HepG2 (cell line): ENCODE data around the gene ARHGAP25. TPM values are rescaled to one million over a fixed set of nuclear protein-coding genes. Genes with fewer than 3 reads are reported as not detected.

Experiments used
- ATAC-seq: fragments of 200-7000 bp; cut with Tn5 transposase; 3 replicates; pipeline ENCODE4 v1.9.1; 2020; ENCODE audit warnings: mild to moderate bottlenecking, moderate library complexity
- BruUV-seq: library from RNA; stranded (reverse); fragments of 400-500 nt; replicated peaks from 2 replicates; lab custom pipeline; 2021; lab: Mats Ljungman, UMichigan
- CTCF ChIA-PET: fragments of 300-600 bp; formaldehyde crosslinking; extraction: SDS; loops from one replicate; lab custom pipeline; 2021; ENCODE audit warnings: low total read pairs, inconsistent platforms, low intra/inter-chr PET ratio; lab: Yijun Ruan, JAX
- POLR2A ChIA-PET: fragments of 350-600 bp; sonication (Branson Sonifier 250); formaldehyde crosslinking; loops from one replicate; lab custom pipeline; 2020; ENCODE audit warnings: antibody characterized with exemption, inconsistent platforms; lab: Yijun Ruan, JAX
- DNase-seq: peaks from one replicate; pipeline ENCODE4 v3.0.0-alpha.2; 2015; ENCODE audit warnings: low spot score
- FAIRE-seq: peaks from 3 replicates; lab custom pipeline; 2011; peaks lifted over from hg19 to GRCh38; lab: Jason Lieb, UNC
- H2AFZ ChIP-seq: one replicate; pipeline ENCODE4 v1.6.1; 2011; ENCODE audit warnings: low read length, inconsistent platforms
- H3K27ac ChIP-seq: fragments of 300-600 bp; 3 replicates; pipeline ENCODE4 v1.8.0; 2011; ENCODE audit warnings: mixed run types, mild to moderate bottlenecking, mixed read lengths, low read length, inconsistent platforms; ENCODE audit not compliant: insufficient read depth; ENCODE audit errors: extremely low read length
- H3K27me3 ChIP-seq, 2 experiments: fragments of 200-600 bp in 1 of 2; 2 replicates in 1 of 2; 3 replicates in 1 of 2; pipeline versions ENCODE4 v1.6.0 to v1.8.0; 2011; ENCODE audit warnings: low read length in 2 of 2, mild to moderate bottlenecking in 2 of 2, moderate library complexity in 2 of 2, inconsistent platforms in 1 of 2; ENCODE audit not compliant: insufficient read depth in 2 of 2, control insufficient read depth in 1 of 2
- H3K36me3 ChIP-seq, 2 experiments: fragments of 200-600 bp in 1 of 2; replicated peaks in 1 of 2; 2 replicates in 1 of 2; 3 replicates in 1 of 2; pipeline versions ENCODE4 v1.5.1 to v1.8.0; 2011; ENCODE audit warnings: low read length in 2 of 2, inconsistent platforms in 1 of 2; ENCODE audit not compliant: insufficient read depth in 2 of 2, control insufficient read depth in 1 of 2
- H3K4me1 ChIP-seq: 2 replicates; pipeline ENCODE4 v1.5.1; 2012; ENCODE audit warnings: low read length, inconsistent platforms; ENCODE audit not compliant: insufficient read depth
- H3K4me2 ChIP-seq: 2 replicates; pipeline ENCODE4 v1.6.0; 2011; ENCODE audit warnings: low read depth, low read length, inconsistent platforms
- H3K4me3 ChIP-seq, 3 experiments: fragments of 200-600 bp in 1 of 3; sonication (generic), shearing (Covaris generic) in 1 of 3; replicated peaks in 1 of 3; 2 replicates each; pipeline ENCODE4 v1.5.1; 2011 to 2016; ENCODE audit warnings: low read length in 3 of 3, inconsistent platforms in 2 of 3, low read depth in 2 of 3, mild to moderate bottlenecking in 2 of 3, control low read depth in 1 of 3, mixed read lengths in 1 of 3; ENCODE audit not compliant: insufficient read depth in 1 of 3
- H3K79me2 ChIP-seq: one replicate; pipeline ENCODE4 v1.6.1; 2011; ENCODE audit warnings: low read length, inconsistent platforms; ENCODE audit not compliant: insufficient read depth
- H3K9ac ChIP-seq: 2 replicates; pipeline ENCODE4 v1.6.0; 2011; ENCODE audit warnings: mild to moderate bottlenecking, low read depth, low read length, inconsistent platforms; ENCODE audit not compliant: insufficient read depth
- H3K9me3 ChIP-seq: 2 replicates; pipeline ENCODE4 v1.5.1; 2012; ENCODE audit warnings: mild to moderate bottlenecking, low read length
- H4K20me1 ChIP-seq: 2 replicates; pipeline ENCODE4 v1.6.0; 2011; ENCODE audit warnings: inconsistent platforms, mild to moderate bottlenecking, low read length, moderate library complexity; ENCODE audit not compliant: insufficient read depth
- ERF ChIP-seq: IDR thresholded peaks from 2 replicates; pipeline ENCODE4 v1.6.1; 2018; ENCODE audit warnings: missing biosample characterization, missing genetic modification reagents
- GPBP1L1 ChIP-seq: sonication (generic); formaldehyde crosslinking; IDR thresholded peaks from 2 replicates; pipeline ENCODE4 v1.5.0; 2020; ENCODE audit warnings: mild to moderate bottlenecking, missing genetic modification reagents
- HMG20B ChIP-seq: conservative IDR thresholded peaks from 2 replicates; pipeline ENCODE4 v1.6.1; 2016; ENCODE audit warnings: missing genetic modification reagents, missing compliant biosample characterization
- HNF4G ChIP-seq, 2 experiments: sonication (generic) in 1 of 2; formaldehyde crosslinking in 1 of 2; IDR thresholded peaks; 2 replicates each; pipeline versions ENCODE4 v1.4.0 to v1.6.1; 2011 to 2020; ENCODE audit warnings: borderline replicate concordance in 2 of 2, low read depth in 2 of 2, mild to moderate bottlenecking in 2 of 2, low read length in 1 of 2, missing genetic modification reagents in 1 of 2, moderate library complexity in 1 of 2
- NCOA1 ChIP-seq: sonication (generic); formaldehyde crosslinking; IDR thresholded peaks from 2 replicates; pipeline ENCODE4 v1.9.0; 2021; ENCODE audit warnings: missing genetic modification reagents
- NFYB ChIP-seq: sonication (generic); formaldehyde crosslinking; IDR thresholded peaks from 2 replicates; pipeline ENCODE4 v1.4.0; 2020; ENCODE audit warnings: missing genetic modification reagents
- NFYC ChIP-seq: IDR thresholded peaks from 2 replicates; pipeline ENCODE4 v1.6.1; 2016; ENCODE audit warnings: missing genetic modification reagents, missing compliant biosample characterization
- RBAK ChIP-seq: sonication (generic); formaldehyde crosslinking; IDR thresholded peaks from 2 replicates; pipeline ENCODE4 v1.5.1; 2020; ENCODE audit warnings: mild to moderate bottlenecking, missing genetic modification reagents
- RXRA ChIP-seq: sonication (generic); formaldehyde crosslinking; IDR thresholded peaks from 2 replicates; pipeline ENCODE4 v1.5.1; 2020; ENCODE audit warnings: missing genetic modification reagents
- ZNF10 ChIP-seq: sonication (generic); formaldehyde crosslinking; IDR thresholded peaks from 2 replicates; pipeline ENCODE4 v1.4.0; 2020; ENCODE audit warnings: mild to moderate bottlenecking, low read depth, missing genetic modification reagents, borderline replicate concordance
- ZNF260 ChIP-seq: sonication (generic); formaldehyde crosslinking; IDR thresholded peaks from 2 replicates; pipeline ENCODE4 v1.4.0; 2020; ENCODE audit warnings: missing genetic modification reagents, low read depth, mild to moderate bottlenecking, borderline replicate concordance
- ZNF7 ChIP-seq: IDR thresholded peaks from 2 replicates; pipeline ENCODE4 v1.6.1; 2016; ENCODE audit warnings: missing biosample characterization, missing genetic modification reagents
- ZSCAN30 ChIP-seq: sonication (generic); formaldehyde crosslinking; IDR thresholded peaks from 2 replicates; pipeline ENCODE4 v1.5.0; 2020; ENCODE audit warnings: mild to moderate bottlenecking, missing genetic modification reagents
- WGBS: methylation state at CpG from one replicate; pipeline ENCODE4 v1.1.6; 2017; ENCODE audit warnings: low lambda C conversion rate; 5-methylcytosine and 5-hydroxymethylcytosine counted together
- in situ Hi-C: cut with HindIII; loops from 2 replicates; pipeline ENCODE4 v1.10.0; 2017; ENCODE audit warnings: low pct_unique_long_range_greater_than_20kb; ENCODE audit not compliant: extremely low pct_ligation_motif_present
- intact Hi-C: fragments of 100-400 bp; cut with micrococcal nuclease; formaldehyde crosslinking; loops from one replicate; pipeline ENCODE4 v1.10.0; 2022; ENCODE audit not compliant: unreplicated experiment
- polyA plus RNA-seq, 8 experiments: library from polyadenylated mRNA; depleted of rRNA in 3 of 8; stranded (reverse) in 7 of 8; unstranded in 1 of 8; fragments of >200 nt; fragmentation: Illumina TruSeq in 4 of 8; extraction: Trizol in 4 of 8; gene quantifications; 2 replicates each; pipeline versions ENCODE4 v1.2.1 to v1.2.3, GENCODE V29; 2011 to 2016; ENCODE audit warnings: low read depth in 4 of 8, missing spikeins in 1 of 8, mixed read lengths in 1 of 8; ENCODE audit not compliant: insufficient read depth in 1 of 8
- total RNA-seq, 5 experiments: library from RNA; depleted of rRNA; stranded (reverse); fragments of >200 nt; fragmentation: Illumina TruSeq; extraction: Trizol; gene quantifications; 2 replicates each; pipeline ENCODE4 v1.2.3, GENCODE V29; 2016; ENCODE audit warnings: low read depth in 1 of 5
- TF ChIP-seq, protein P1 (sequence below): sonication (generic); formaldehyde crosslinking; IDR thresholded peaks from 2 replicates; pipeline ENCODE4 v1.8.1; 2023; ENCODE audit warnings: mild to moderate bottlenecking, missing genetic modification reagents
- TF ChIP-seq, protein P2 (sequence below), 2 experiments: sonication (generic) in 1 of 2; formaldehyde crosslinking in 1 of 2; IDR thresholded peaks; 2 replicates each; pipeline versions ENCODE4 v1.6.1 to v1.9.0; 2014 to 2022; ENCODE audit warnings: antibody characterized with exemption in 1 of 2, borderline replicate concordance in 1 of 2, inconsistent platforms in 1 of 2, low read depth in 1 of 2, missing genetic modification reagents in 1 of 2

ARHGAP25 gene
- total and polyA plus RNA-seq, 2 of the 13 experiments (the other 11 are each of a cell fraction or from before 2014, with no cell fraction given), result not detected

DNA sequence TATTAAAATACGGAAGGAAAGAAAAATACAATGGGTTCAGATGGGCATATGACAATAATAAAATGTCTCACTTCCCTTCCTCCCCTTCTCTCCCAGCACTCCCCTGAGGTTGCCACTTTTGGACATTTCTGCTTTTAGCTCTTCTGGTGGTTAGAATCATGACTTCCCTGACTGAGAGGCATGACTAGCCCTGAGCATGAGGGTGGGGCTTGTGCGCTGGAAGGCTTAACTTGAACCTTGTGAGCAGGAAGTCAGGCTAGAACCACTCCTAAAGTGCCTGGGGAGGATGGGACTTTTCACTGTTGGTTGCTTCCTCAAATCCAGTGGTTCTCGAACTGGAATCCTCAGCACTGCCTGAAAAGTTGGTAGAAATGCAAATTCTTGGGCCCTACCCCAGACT is 19.7 kb upstream of the ARHGAP25 start:
- WGBS, result 11% methylated on average over 3 of the region's 3 CpGs
- no peak; the same call in 2 of the 3 replicates for ATAC-seq

More for the DNA sequence above, 19.7 kb upstream of the ARHGAP25 start:
- FAIRE-seq, result no peak
- Histone ChIP-seq H3K9ac (no peak overlapping the region), H3K4me2 (no peak overlapping the region), H3K27me3 (no peaks in the 10 kb centered on the region), H3K79me2 (no peaks in the 10 kb centered on the region), H3K4me3 (no peak overlapping the region), H3K4me1 (no peaks in the 10 kb centered on the region), H3K27ac (no peak overlapping the region), H4K20me1 (no peaks in the 10 kb centered on the region), H2AFZ (no peak overlapping the region), H3K36me3 (no peaks in the 10 kb centered on the region), H3K9me3 (no peaks in the 10 kb centered on the region)
- ChIA-PET CTCF (interaction anchor here (1.6 to 3.4 kb wide), 3 partner anchors 224 to 252 kb away, joined by 3 to 48 read pairs (median 15); no protein-coding TSS in a partner anchor), POLR2A (no interaction called here)
- no peak for TF ChIP-seq HNF4G (IDR thresholded peaks at IDR 0.05; ENCODE audit: borderline replicate concordance, low read depth, low read length)
- no peak for TF ChIP-seq HNF4G (CRISPR knock-in tag; IDR thresholded peaks at IDR 0.05; ENCODE audit: borderline replicate concordance, low read depth)
- TF ChIP-seq HMG20B (CRISPR knock-in tag), result no peak
- no peak for TF ChIP-seq ZNF7 (CRISPR knock-in tag)
- TF ChIP-seq, protein P1, sequence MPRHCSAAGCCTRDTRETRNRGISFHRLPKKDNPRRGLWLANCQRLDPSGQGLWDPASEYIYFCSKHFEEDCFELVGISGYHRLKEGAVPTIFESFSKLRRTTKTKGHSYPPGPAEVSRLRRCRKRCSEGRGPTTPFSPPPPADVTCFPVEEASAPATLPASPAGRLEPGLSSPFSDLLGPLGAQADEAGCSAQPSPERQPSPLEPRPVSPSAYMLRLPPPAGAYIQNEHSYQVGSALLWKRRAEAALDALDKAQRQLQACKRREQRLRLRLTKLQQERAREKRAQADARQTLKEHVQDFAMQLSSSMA (CRISPR knock-in tag), result no peak
- TF ChIP-seq NCOA1 (CRISPR knock-in tag), result no peak
- TF ChIP-seq NFYB (CRISPR knock-in tag), result no peak
- TF ChIP-seq RBAK, result no peak
- TF ChIP-seq, protein P2, sequence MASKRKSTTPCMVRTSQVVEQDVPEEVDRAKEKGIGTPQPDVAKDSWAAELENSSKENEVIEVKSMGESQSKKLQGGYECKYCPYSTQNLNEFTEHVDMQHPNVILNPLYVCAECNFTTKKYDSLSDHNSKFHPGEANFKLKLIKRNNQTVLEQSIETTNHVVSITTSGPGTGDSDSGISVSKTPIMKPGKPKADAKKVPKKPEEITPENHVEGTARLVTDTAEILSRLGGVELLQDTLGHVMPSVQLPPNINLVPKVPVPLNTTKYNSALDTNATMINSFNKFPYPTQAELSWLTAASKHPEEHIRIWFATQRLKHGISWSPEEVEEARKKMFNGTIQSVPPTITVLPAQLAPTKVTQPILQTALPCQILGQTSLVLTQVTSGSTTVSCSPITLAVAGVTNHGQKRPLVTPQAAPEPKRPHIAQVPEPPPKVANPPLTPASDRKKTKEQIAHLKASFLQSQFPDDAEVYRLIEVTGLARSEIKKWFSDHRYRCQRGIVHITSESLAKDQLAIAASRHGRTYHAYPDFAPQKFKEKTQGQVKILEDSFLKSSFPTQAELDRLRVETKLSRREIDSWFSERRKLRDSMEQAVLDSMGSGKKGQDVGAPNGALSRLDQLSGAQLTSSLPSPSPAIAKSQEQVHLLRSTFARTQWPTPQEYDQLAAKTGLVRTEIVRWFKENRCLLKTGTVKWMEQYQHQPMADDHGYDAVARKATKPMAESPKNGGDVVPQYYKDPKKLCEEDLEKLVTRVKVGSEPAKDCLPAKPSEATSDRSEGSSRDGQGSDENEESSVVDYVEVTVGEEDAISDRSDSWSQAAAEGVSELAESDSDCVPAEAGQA (IDR thresholded peaks at IDR 0.05; ENCODE audit: low read depth), result no peak
- TF ChIP-seq, protein P2 (CRISPR knock-in tag; IDR thresholded peaks at IDR 0.05; ENCODE audit: borderline replicate concordance), result no peak
- no peak for TF ChIP-seq GPBP1L1
- no peak for TF ChIP-seq ZNF260
- no peak for TF ChIP-seq ZSCAN30 (CRISPR knock-in tag)
- no peak for TF ChIP-seq ERF (CRISPR knock-in tag)
- no peak for TF ChIP-seq NFYC
- TF ChIP-seq ZNF10 (CRISPR knock-in tag), result no peak
- no peak for TF ChIP-seq RXRA (CRISPR knock-in tag)
- BruUV-seq, result no TSS peak
- in situ Hi-C loops, result no loop called here
- no peak for DNase-seq
- intact Hi-C loops, result loop anchor here (1.0 kb wide), 2 partner anchors 228 to 252 kb away; no protein-coding TSS in a partner anchor
